HG02623 (cell line): ENCODE data around the gene RIMS1.

Experiments used
- ATAC-seq: cut with Tn5 transposase; IDR thresholded peaks from one replicate; pipeline ENCODE4 v1.9.1; 2021; ENCODE audit warnings: moderate library complexity; ENCODE audit not compliant: unreplicated experiment

The RIMS1 gene

DNA sequence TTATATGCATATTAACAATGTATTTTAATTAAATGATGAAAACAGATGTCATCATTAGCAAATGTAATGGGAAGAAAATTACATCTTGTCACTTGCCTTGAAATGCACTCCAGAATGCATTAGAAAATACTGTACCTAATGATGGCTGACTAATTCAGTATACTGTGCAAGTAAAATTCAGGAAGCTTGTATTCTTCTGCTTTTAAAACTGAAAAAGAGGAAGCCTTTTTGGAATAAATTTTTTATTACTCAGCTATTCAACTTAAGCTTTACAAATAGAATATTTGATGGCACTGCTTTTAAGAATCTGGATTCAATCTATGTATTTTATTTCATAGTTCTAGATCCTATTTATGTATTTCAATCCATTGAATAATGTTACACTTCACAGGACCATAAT lies 195.5 kb downstream of the RIMS1 start:
- ATAC-seq: no peak

DNA sequence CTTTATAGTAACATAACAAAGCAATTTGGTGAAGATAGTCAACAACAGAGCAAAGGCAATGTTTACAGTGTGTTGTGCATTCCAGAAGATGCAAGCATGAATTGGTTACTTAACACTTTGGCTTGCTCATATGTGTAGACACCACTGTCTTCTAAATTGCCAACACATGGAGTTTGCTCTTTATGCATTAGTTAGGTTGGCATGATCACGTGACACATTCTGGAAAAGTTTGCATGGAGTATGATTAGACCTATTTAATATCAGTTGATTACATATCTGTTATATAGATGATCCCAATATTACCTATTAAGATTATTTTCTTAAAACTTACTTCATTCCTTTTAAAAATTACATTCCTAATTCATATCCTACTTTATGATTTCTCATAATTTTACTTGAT lies 197.6 kb downstream of the RIMS1 start:
- ATAC-seq: no peak

DNA sequence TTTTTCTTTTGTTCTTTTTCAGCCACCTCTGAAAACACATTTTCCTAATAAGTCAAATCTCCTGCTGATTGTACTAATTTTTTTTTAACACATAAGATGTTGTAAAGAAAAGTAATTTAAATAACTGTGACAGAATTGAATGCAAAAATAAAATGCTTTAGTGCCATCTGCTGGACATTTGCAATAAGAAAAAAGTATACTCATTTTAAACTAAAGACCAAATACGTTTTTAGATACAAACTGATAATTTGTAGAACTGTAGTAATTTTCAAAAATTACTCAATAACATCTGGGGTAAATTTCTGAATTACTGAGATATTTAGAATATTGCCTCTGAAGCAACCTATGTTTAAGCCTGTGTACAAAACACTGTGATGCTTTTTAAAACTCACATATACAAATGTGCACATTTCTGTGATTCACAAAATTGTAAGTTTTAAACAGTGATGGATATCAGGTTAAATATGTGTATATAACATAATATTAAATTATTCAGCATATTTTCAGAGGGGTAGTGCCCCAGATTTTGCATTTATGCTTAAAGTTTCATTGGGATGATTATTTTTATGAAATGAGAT lies 198.7 kb downstream of the RIMS1 start:
- no peak for ATAC-seq

DNA sequence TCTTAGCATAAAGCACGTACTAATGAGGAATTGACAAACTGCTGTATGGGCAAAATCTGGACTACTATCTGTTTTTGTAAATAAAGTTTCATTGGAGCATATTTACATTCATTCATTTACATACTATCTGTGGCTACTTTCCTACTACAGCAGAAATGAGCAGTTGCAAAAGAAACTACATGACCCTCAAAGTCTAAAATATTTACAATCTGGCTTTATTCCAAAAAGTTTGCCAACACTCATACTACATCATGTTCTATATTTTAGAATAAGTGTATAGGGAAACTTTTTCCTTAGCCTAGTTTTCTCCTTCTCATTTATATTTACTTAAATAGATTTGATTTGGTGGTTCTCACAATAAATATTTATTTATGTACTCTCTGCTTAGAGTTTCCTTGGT lies 208.2 kb downstream of the RIMS1 start:
- ATAC-seq: no peak

DNA sequence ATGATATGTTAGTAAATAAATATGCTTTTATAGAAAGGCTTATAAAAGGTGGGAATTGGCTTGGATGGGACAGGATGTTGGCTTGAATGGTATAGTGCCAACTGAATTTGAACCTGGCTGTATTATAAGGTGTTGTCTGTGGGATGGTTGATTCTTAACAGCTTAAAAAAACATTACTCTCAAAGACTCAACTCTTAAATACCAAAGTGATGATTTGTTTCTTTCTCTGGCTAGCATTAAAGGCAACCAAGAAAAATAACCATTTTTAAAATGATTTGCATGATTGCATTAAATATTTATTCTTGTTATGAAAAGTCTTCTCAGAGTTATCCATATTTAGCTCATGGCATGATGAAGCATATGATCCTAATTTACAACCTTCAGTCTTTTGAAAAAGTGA lies 216.2 kb downstream of the RIMS1 start:
- no peak for ATAC-seq

DNA sequence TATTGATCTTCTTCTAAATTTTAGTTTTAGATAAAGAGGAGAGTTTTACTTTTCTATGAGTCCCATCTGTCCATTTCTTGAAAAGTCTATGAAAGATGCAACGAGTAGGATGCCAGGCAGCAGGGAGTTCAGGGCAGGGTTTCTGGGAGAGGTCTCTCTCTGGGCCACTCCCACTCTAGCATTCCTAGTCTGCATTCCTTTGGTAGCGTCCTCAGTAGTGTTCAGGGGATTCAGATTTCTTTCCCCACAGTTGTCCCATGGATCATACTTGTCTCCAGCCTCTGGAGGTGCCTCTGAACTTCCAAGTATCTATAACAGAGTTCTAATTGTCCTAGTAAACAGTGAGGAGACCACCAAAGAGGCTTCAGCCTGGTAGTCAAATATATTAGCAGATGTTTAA lies 225.3 kb downstream of the RIMS1 start:
- ATAC-seq: no peak

DNA sequence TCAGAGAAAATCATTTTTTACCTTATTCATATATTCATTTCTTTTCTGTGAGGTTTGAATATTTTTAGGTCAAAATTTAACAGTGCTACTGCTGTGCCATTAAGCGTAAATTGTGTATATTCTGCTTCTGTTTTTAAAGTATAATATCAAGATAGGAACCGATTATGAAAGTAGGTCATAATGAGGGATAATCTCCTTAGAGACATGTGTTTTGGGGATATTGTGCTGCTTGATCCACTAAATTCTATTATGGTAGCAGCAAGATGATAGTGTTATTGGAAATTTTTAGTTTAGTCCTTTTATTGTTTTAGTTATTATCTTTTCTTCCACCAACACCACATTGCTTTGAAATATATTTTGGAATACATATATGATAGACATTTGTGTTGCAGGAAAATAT lies 244.0 kb downstream of the RIMS1 start:
- no peak for ATAC-seq

DNA sequence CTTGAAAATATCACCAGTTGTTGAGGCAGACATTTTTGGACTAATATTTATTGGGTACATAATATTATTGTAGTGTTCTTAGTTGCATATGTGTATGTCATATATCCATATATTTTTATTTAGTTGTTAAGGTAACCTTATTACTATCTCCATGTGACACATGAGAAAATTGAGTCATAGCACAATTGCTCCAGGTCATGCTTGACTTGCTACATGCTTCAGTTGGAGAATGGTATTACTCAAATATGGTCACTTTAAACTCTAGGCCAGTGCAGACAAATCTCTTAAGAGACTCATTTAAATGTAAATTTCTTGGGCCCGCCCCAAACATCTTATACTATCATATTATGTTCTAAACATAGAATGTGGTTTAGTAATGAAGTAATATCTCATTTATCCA lies 246.1 kb downstream of the RIMS1 start:
- ATAC-seq: no peak

DNA sequence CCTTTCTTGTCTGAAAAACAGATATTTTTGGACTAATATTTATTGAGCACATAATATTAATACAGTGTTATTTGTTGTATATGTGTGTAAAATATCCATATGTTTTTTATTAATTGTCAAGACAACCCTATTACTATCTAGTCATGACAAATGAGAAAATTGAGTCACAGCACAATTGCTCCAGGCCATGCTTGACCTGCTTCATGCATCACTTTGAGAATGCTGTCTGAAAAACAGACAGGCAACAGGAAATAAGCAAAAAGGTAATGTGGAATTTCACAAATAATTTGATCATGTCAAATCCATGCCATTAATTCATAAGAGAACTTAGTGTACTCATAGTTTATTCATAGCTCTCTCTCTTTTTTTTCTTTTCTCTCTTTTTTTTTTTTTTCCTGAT lies 246.5 kb downstream of the RIMS1 start:
- no peak for ATAC-seq

DNA sequence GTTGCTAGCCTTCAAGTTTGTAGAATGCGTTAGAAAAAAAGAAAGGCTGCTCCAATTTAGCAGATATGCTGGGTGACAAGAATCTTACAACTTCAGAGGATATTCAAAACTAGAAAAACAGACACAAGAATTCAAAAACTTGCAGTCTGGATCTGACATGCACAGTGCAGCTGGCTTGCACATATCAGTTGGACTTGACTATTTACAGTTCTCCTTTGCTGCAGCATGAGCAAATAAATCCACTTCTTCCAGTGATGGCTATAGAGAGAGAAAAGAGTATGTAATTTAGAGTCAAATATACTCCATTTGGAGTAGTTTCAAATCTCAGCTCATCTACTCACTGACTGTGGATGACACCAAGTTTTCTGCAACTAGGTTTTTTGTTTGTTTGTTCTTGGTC lies 247.0 kb downstream of the RIMS1 start:
- ATAC-seq: no peak

DNA sequence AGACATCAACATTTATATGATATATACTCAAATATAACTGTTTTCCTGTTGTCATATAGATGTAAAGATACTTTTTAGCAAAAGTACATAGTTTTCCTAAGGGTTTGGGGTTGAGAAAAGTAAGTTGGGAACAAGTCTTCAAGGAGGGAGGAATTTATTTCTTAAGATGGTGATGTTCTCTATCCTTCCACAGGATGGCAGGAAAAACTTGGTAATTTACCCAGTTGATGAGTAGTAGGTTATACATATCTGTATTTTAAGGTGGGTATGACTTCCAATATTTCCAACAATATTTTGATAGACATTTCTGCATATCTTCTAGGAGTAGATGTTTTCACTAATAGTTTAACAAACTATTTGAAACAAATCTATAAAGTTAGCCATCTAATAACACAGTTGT lies 254.4 kb downstream of the RIMS1 start:
- no peak for ATAC-seq

DNA sequence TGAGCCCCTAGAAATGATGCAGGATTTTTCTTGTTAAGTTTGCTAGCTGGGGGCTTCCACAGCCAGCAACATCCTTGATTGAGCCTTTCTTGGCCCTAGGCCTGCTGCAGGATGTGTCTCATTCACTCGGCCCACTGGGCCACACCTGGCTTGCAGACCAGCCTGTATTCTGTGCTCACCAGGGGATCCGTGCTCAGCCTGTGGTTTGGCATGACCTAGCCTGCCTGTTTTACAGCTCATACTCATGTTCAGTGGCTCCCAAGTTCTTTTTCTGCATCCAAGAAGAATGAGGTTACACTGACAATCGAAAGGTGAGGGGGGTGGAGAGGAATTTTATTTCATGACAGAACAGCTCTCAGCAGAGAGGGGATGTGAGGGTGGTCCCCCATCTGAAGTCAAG lies 263.4 kb downstream of the RIMS1 start:
- ATAC-seq: no peak

DNA sequence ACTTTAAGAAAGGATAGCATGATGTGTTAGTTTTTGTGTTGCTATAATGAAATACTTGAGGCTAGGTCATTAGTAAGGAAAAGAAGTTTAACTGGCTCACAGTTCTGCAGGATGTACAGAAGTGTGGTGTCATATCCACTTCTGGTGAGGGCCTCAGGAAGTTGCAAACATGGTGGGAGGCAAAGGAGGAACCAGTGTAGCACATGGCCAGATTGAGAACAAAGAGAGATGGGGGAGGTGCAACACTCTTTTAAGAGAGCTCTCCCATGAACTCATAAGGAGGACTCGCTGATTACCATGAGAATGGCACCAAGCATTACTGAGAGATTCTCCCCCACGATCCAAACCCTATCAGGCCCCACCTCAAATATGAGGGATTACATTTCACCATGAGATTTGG lies 265.4 kb downstream of the RIMS1 start:
- no peak for ATAC-seq

DNA sequence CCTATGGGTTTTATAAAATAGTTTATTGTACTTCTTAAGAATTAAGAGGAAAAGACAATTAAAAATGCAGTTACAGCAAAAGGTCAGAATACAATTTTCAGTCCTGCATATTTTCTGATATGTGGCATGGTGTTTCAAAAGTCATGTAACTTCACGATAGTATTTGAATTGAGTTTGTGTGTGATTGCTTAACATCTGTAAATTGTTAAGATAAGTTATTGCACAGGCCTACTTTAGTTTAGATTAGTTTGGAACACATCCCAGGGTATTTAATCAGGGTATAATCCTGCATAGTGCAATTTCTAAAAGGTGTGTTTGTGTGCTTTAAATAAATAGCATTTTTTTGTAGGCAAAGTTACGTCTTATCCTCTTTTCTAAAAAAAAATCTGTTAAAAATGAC lies 289.6 kb downstream of the RIMS1 start:
- no peak for ATAC-seq

DNA sequence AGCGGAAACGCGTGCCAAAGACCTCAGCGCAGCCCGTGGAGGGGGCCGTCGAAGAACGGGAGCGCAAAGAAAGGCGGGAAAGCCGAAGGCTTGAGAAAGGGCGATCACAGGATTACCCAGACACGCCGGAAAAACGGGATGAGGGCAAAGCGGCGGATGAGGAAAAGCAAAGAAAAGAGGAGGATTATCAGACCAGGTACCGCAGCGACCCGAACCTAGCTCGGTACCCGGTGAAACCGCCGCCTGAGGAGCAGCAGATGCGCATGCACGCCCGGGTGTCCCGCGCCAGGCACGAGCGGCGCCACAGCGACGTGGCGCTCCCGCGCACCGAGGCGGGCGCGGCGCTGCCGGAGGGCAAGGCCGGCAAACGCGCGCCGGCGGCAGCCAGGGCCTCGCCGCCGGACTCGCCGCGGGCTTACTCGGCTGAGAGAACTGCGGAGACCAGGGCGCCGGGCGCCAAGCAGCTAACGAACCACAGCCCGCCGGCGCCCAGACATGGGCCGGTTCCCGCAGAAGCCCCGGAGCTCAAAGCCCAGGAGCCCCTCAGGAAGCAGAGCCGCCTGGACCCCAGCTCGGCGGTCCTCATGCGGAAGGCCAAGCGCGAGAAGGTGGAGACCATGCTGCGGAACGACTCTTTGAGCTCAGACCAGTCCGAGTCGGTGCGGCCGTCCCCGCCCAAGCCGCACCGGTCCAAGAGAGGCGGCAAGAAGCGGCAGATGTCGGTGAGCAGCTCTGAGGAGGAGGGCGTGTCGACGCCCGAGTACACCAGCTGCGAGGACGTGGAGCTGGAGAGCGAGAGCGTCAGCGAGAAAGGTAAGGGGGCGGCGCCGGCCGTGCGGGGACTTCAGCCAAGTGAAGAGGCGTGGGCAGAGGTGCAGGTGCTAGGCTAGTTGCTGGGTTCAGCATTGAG lies 296.2 kb downstream of the RIMS1 start:
- ATAC-seq: peak; percentile 77

DNA sequence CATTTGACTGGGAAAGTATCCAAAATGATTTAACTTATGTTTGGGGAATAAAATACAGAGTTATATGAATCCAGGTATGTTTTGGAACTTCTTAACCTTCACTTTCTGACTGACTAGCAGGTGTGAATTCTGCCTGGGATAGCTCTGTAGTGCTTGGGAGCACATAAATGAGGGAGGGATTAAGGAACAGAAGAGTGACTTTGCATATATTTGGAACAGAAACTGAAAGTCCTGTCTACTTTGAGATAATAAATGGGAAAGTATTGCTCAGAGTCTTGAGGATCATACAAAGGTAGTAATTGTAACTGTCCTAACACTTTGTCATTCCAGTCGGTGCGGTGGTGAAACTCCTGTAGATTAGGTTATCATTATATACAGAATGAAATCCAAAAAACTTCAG lies 317.6 kb downstream of the RIMS1 start:
- ATAC-seq: no peak

DNA sequence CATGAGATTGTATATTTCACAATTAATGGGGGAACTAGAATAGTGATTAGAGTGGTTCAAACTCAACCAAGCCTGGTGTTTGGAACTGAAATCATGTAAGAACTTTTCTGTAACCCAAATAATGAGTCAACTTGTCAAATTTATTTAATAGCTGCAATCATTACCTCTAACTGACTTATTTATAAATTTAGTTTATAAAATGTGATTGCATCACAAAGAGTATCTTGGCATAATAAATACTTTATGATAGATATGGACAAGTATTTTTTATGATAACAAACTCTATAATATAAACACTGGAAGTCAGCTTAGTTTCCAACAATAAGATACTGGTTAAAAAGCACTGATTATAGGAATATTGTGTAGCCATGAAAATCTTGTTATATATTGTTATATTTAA lies 319.1 kb downstream of the RIMS1 start:
- no peak for ATAC-seq

DNA sequence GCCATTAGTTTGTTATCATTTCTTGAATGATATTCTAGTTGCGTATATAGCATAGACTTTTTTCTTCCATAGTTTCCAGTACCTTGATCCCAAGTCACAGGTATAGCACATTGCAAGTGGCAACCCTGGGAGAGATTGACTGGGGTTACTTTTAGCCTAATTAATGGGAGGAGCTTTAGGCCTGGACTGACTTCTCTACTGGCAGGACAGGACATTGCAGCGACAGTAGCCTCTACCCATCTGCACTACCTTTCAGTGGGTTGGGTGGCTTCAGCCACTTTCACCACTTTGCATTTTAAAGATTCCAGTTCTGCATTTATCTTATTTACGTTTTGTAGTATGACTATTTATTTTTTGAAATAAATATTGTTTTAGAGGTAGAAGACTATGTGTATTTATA lies 320.3 kb downstream of the RIMS1 start:
- no peak for ATAC-seq

DNA sequence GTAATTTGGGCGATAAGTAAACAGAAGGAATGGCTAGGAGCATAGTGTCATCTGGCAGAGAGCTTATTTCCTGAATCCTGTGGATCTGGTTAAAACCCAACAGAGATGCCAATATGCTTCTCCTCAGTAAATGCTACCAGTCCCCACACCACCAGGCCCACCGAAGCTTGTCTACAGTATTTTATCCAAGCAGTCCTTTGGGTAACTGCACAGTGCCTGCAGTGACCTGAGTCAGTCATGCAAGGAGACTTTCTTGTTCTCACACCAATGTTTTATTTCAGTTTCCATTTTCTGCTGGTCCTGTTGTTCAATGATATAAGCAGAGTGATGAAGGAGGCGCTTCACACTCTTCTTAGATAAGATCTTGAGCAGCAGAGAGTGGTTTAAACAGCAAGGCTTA lies 326.3 kb downstream of the RIMS1 start:
- no peak for ATAC-seq

DNA sequence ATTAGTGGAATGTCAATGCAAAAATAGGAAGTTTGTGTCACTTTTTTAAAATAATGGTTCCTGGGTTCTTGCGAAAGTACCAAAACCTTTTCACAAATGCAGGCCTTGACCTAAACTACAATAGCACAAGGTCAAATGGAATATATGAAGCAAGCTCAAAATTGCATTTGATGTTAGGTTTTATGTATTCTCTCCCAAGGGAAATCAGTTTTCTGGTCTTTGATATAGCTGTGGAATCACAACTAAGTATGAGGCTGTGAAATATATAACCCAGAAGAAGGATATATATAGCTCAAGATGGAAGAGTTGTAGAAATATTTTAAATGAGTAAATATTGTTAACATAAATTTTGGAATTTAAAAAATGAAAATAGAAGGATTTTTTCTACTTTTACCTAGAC lies 327.3 kb downstream of the RIMS1 start:
- ATAC-seq: no peak

DNA sequence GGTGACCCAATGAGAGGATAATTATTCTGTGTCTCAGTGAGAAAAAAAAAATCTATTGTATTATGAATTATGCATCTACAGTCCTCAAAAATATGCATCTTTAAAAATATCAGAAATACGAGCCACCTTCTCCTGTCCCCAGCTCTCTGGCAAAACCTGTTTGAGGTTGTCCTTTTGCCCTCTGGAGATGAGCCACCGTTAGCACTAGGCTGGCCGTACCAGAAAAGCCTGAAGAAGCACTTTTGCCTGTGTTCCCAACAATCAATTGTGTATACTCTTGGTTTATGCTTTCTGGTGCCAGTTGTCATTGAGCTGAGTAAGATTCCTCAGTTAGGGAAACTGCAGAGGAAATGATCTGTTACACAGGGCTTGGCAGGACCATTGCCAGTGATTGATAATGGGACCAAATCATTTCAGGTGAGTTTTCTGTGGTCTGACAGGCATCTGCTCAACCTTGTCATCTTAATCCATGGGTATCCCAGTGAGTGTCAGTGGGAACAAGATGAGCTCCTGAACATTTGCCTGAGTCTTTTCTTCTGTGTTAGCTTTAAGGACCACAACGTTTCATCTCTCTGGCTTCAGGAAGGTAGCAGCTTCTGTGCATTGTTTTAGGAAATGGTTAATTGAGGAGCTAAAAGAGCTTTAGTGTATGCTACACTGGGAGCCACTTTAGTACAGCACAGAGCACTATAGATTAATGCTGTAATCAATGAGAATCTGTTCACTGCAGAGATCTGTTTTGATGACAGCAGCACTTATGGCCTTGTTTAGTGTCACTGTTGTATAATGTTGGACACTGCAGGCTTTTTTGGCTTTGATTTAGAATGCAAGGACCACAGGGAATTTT lies 330.1 kb downstream of the RIMS1 start:
- no peak for ATAC-seq

DNA sequence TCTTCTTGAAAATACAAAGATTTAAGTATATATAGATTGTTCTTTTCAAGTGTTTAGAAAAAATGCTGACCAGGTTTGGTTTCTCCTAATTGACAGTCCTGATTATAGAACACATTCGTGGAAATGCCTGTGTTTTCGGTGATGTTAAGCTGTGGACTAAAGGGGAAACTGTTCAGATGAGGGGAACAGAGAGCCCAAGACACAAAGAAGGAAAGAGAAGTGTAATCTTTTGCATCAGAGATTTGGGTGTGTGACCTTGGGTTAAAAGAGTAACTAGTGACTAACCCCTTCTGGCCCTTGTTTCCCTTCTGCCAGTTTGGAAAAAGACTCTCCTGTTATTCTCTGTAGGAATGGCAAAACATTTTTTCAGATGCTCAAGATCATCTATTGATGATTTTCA lies 331.3 kb downstream of the RIMS1 start:
- no peak for ATAC-seq
